ENCODE data around the gene TSSK1B. TPM values are rescaled to one million over a fixed set of nuclear protein-coding genes. Genes with fewer than 3 reads are reported as not detected.

TSSK1B gene
- total and polyA plus RNA-seq, 2 of the 8 experiments (the other 6 are each of a cell fraction or from before 2014, with no cell fraction given), result 0.05 TPM; not detected in 1

DNA sequence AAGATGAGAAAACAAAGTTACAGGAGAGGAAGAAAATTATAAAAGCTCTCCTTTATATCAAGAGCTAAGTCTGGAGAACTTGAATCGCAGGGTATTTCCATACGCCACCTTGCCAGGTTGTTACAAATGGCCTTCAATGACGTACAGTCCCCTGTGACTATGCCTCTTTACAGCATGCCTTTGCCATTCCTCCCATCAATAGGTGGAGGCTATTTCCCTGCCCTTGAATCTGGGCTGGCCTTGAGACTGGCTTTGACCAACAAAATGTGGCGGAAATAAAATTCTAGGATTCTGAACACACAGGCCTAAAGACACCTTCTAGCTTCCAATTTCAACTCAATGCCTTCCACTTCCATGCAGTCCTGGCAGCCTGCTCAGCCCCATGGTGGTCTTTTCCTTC is 45.7 kb downstream of the TSSK1B start (continued):
- TF ChIP-seq, protein P1, sequence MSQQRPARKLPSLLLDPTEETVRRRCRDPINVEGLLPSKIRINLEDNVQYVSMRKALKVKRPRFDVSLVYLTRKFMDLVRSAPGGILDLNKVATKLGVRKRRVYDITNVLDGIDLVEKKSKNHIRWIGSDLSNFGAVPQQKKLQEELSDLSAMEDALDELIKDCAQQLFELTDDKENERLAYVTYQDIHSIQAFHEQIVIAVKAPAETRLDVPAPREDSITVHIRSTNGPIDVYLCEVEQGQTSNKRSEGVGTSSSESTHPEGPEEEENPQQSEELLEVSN (IDR thresholded peaks at IDR 0.05), result no peak
- TF ChIP-seq BACH1 (IDR thresholded peaks at IDR 0.05; ENCODE audit: low read length) (no peak), SRF (IDR thresholded peaks at IDR 0.05; ENCODE audit: low read depth, low read length) (no peak)
